ENCODE measurements around the gene SPEM1.

The SPEM1 gene

GRCh38 chr17:7438656-7439460 lies 18.7 kb downstream of the SPEM1 start:
- H3K9ac ChIP-seq (ENCODE audit: low read depth, low read length), result no peak overlapping the region
- H3K4me1 ChIP-seq (ENCODE audit: control insufficient read depth, insufficient read depth, low read length), result peaks cover 11% of the 10 kb centered on the region
- H3K36me3 ChIP-seq (ENCODE audit: control insufficient read depth, insufficient read depth, low read length), result peaks cover 2% of the 10 kb centered on the region
- no peaks in the 10 kb centered on the region for H3K9me3 ChIP-seq (ENCODE audit: control insufficient read depth, insufficient read depth, low read length)
- peak overlapping the region; percentile 87 for H3K4me3 ChIP-seq (ENCODE audit: low read depth, low read length)
- peaks cover 19% of the 10 kb centered on the region for H3K27me3 ChIP-seq (ENCODE audit: control insufficient read depth, insufficient read depth, low read length)

DNA sequence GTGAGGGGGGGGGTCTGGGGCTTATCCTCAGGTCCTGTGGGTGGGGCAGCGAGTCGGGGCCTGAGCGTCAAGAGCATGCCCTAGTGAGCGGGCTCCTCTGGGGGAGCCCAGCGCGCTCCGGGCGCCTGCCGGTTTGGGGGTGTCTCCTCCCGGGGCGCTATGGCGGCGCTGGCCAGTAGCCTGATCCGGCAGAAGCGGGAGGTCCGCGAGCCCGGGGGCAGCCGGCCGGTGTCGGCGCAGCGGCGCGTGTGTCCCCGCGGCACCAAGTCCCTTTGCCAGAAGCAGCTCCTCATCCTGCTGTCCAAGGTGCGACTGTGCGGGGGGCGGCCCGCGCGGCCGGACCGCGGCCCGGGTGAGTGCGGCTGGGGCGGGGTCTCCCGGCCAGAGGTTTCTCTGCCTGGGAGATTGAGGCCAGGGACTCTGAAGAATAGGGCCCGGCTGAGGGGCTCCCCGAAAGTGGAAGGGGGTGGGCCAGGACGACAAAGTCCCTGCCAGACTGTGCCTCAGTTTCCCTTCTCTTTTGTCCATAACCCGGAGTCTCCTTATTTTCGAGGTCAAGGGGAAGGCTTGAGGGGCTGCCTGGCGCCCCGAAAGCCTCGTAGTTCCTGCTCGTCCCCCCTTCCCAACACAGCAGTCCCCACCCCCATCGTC lies 19.5 kb downstream of the SPEM1 start, which contains the start of gene FGF11:
TSS of gene FGF11 (plus strand) at position 51 of the 651 bp plus-strand sequence. CDS start at position 160, 109 bp downstream.
- H3K4me3 ChIP-seq (ENCODE audit: low read depth, low read length), result peak within 1 kb of the TSS; percentile 87
- H3K4me1 ChIP-seq (ENCODE audit: control insufficient read depth, insufficient read depth, low read length), result peaks cover 14% of the 10 kb centered on the region
- no peaks in the 10 kb centered on the region for H3K9me3 ChIP-seq (ENCODE audit: control insufficient read depth, insufficient read depth, low read length)
- peaks cover 2% of the 10 kb centered on the region for H3K36me3 ChIP-seq (ENCODE audit: control insufficient read depth, insufficient read depth, low read length)
- H3K9ac ChIP-seq (ENCODE audit: low read depth, low read length), result peak within 1 kb of the TSS; percentile 92
- H3K27me3 ChIP-seq (ENCODE audit: control insufficient read depth, insufficient read depth, low read length), result peaks cover 25% of the 10 kb centered on the region

DNA sequence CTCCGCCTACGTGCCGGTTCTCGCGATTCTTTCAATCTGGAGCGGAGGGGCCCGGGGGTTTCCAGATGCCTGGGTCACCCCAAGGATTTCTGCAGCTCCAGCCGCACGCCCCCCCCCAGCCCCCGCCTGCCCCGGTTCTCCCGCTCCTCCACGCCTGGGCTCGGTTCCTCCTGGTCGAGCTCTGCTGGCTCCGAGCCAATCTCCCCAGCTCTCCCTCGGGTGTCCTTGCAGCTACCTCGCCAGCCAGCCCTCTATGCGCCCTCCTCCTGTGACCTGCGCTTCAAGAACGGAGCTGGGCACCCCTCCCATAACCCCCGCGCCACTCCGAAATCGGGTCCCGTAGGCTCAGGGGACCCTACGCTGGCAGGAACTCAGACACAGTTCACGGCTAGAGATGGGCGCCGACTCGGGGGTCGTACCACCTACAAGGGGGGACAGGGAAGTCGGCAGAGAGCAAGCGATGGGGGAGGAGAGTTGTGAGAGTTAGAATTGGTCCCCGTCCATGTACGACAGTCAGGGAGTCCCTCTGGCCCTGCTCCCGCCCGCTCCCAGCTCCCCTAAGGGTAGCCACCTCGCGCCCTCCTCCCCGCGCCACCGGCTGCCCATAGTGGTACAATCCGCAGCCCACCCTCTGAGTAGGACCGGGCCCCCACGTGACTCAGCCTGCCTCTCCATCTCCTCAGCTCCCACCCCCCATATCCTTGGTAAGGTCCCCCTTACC lies 20.1 kb downstream of the SPEM1 start:
- H3K4me3 ChIP-seq (ENCODE audit: low read depth, low read length), result peak overlapping the region; percentile 87
- peak overlapping the region; percentile 92 for H3K9ac ChIP-seq (ENCODE audit: low read depth, low read length)

GRCh38 chr17:7440834-7441195 lies 20.7 kb downstream of the SPEM1 start:
- Histone ChIP-seq H3K4me3 (ENCODE audit: low read depth, low read length) (peak overlapping the region; percentile 87), H3K9me3 (ENCODE audit: control insufficient read depth, insufficient read depth, low read length) (no peaks in the 10 kb centered on the region), H3K9ac (ENCODE audit: low read depth, low read length) (peak overlapping the region; percentile 92), H3K27me3 (ENCODE audit: control insufficient read depth, insufficient read depth, low read length) (peaks cover 25% of the 10 kb centered on the region), H3K4me1 (ENCODE audit: control insufficient read depth, insufficient read depth, low read length) (peaks cover 14% of the 10 kb centered on the region), H3K36me3 (ENCODE audit: control insufficient read depth, insufficient read depth, low read length) (peaks cover 2% of the 10 kb centered on the region)

More for the DNA sequence above, 20.1 kb downstream of the SPEM1 start:
- H3K27me3 ChIP-seq (ENCODE audit: control insufficient read depth, insufficient read depth, low read length), result peaks cover 25% of the 10 kb centered on the region
- H3K36me3 ChIP-seq (ENCODE audit: control insufficient read depth, insufficient read depth, low read length), result peaks cover 2% of the 10 kb centered on the region
- peaks cover 14% of the 10 kb centered on the region for H3K4me1 ChIP-seq (ENCODE audit: control insufficient read depth, insufficient read depth, low read length)
- no peaks in the 10 kb centered on the region for H3K9me3 ChIP-seq (ENCODE audit: control insufficient read depth, insufficient read depth, low read length)

GRCh38 chr17:7441266-7441665 lies 21.1 kb downstream of the SPEM1 start:
- H3K4me3 ChIP-seq (ENCODE audit: low read depth, low read length), result peak overlapping the region; percentile 87

GRCh38 chr17:7442142-7442541 lies 22.0 kb downstream of the SPEM1 start:
- Histone ChIP-seq H3K9ac (ENCODE audit: low read depth, low read length) (no peak overlapping the region), H3K36me3 (ENCODE audit: control insufficient read depth, insufficient read depth, low read length) (peaks cover 2% of the 10 kb centered on the region), H3K4me3 (ENCODE audit: low read depth, low read length) (no peak overlapping the region), H3K4me1 (ENCODE audit: control insufficient read depth, insufficient read depth, low read length) (peaks cover 19% of the 10 kb centered on the region), H3K27me3 (ENCODE audit: control insufficient read depth, insufficient read depth, low read length) (peaks cover 31% of the 10 kb centered on the region), H3K9me3 (ENCODE audit: control insufficient read depth, insufficient read depth, low read length) (no peaks in the 10 kb centered on the region)

More at GRCh38 chr17:7441266-7441665, 21.1 kb downstream of the SPEM1 start:
- no peak overlapping the region for H3K9ac ChIP-seq (ENCODE audit: low read depth, low read length)
- no peaks in the 10 kb centered on the region for H3K9me3 ChIP-seq (ENCODE audit: control insufficient read depth, insufficient read depth, low read length)
- H3K4me1 ChIP-seq (ENCODE audit: control insufficient read depth, insufficient read depth, low read length), result peaks cover 17% of the 10 kb centered on the region
- H3K36me3 ChIP-seq (ENCODE audit: control insufficient read depth, insufficient read depth, low read length), result peaks cover 2% of the 10 kb centered on the region
- peaks cover 25% of the 10 kb centered on the region for H3K27me3 ChIP-seq (ENCODE audit: control insufficient read depth, insufficient read depth, low read length)

DNA sequence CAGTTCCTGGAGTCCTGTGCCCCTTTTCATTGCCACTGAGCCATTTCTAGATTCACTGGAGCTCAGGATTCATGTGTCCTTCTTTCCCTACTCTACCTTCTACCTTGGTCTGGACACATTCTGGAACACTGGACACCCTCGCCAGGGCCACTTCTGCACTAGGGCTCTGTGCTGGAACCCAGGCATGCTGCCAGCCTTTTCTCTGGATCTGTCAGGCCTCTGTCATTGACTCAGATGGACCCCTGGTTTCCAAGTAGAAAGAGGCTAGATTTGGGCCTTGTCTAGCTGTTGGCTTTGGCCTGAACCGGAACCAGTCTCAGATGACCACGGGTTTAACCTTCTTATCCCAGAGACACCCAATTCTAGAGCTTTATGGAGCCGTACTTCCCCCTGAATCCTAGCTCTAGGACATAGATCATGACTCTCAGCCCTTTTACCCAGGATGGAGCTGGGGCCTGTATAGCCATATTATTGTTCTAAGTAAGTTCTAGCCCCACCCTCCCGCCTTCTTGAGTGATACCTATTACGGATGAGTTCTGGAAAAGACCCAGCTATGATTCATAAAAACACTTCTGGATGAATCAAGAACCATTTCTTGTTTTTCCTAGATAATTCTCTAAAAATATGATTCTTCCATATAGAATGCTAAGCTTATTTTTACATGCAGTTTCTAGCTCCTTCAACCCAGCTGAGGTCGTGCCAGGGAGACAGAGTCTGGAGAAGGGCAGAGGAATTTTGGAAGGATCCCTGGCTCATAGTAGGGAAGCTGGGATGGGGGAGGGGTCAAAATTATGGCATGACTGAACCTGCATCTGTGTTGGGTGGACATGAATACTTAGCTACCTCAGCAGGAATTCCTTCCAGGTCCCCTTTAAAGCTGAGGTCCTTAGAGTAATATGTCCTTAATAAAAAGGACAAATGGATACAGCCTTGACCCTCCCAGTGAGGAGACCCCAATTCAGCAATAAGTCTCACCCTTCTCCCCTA lies 23.7 kb downstream of the SPEM1 start:
- Histone ChIP-seq H3K36me3 (ENCODE audit: control insufficient read depth, insufficient read depth, low read length) (peaks cover 2% of the 10 kb centered on the region), H3K27me3 (ENCODE audit: control insufficient read depth, insufficient read depth, low read length) (peaks cover 30% of the 10 kb centered on the region), H3K9ac (ENCODE audit: low read depth, low read length) (no peak overlapping the region), H3K9me3 (ENCODE audit: control insufficient read depth, insufficient read depth, low read length) (no peaks in the 10 kb centered on the region), H3K4me1 (ENCODE audit: control insufficient read depth, insufficient read depth, low read length) (peaks cover 15% of the 10 kb centered on the region), H3K4me3 (ENCODE audit: low read depth, low read length) (no peak overlapping the region)

DNA sequence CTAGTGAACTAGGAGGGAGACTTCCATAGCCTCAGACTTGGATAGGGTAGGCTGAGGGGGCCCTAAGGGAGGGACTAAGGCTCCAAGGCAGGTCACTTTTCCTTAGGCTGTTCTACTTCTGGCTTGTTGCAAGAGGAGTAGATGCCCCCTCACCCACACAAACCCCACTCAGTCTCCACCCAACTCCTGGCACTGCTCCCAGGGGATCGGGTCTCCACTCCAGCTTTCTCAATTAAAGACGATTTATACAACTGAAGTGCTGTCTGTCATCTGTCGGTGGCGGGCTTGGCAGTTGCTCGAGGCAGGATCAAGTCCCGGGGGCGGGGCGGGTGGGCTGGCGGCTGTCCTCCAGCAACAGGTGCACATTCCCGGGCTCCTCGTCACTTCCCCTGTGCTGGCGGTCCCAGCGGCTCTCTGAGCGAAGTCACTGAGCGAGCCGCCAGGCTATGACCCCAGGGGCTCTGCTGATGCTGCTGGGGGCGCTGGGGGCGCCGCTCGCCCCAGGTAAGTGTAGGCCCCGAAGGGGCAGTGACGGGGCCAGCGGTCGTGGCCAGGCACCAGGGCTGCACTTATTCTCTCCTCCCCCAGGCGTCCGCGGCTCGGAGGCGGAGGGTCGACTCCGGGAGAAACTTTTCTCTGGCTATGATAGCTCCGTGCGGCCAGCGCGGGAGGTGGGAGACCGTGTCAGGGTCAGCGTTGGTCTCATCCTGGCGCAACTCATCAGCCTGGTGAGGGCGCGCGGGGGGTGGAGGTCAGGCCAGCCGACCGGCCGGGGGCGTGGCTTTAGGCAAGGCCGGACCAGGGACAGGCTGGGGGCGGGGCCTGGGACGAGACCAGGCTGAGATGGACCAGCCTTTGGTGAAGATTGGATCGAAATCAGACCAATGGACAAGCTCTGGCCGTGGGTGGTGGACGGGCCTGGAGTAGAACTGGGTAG lies 24.8 kb downstream of the SPEM1 start, which contains the start of gene CHRNB1:
TSS of gene CHRNB1 (plus strand) at position 380 of the 937 bp plus-strand sequence. CDS start at position 447, 67 bp downstream.
- Histone ChIP-seq H3K4me3 (ENCODE audit: low read depth, low read length) (peak within 1 kb of the TSS; percentile 58), H3K9ac (ENCODE audit: low read depth, low read length) (no peak within 1 kb of the TSS), H3K27me3 (ENCODE audit: control insufficient read depth, insufficient read depth, low read length) (peaks cover 26% of the 10 kb centered on the region)

DNA sequence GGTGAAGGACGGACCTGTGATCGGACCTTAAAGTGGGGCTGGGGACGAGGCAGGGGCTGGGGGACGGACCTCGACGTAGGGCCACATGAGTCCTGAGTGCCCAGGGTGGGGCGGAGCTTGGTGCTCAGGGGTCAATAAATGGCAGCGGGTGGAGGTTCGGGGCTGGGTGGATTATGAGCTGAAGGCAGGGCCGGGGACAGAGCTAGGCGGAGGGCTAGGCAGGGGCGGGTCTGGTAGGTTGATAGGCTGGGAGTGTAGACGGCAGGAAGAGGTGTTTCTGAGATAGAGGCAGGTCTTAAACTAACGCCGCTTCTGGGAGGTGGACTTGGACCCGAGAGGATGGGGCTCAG lies 25.5 kb downstream of the SPEM1 start:
- Histone ChIP-seq H3K9ac (ENCODE audit: low read depth, low read length) (no peak overlapping the region), H3K4me1 (ENCODE audit: control insufficient read depth, insufficient read depth, low read length) (peaks cover 12% of the 10 kb centered on the region), H3K27me3 (ENCODE audit: control insufficient read depth, insufficient read depth, low read length) (peaks cover 26% of the 10 kb centered on the region), H3K4me3 (ENCODE audit: low read depth, low read length) (peak overlapping the region; percentile 58), H3K9me3 (ENCODE audit: control insufficient read depth, insufficient read depth, low read length) (no peaks in the 10 kb centered on the region), H3K36me3 (ENCODE audit: control insufficient read depth, insufficient read depth, low read length) (peaks cover 2% of the 10 kb centered on the region)

More for the DNA sequence above, 24.8 kb downstream of the SPEM1 start, which contains the start of gene CHRNB1:
- H3K36me3 ChIP-seq (ENCODE audit: control insufficient read depth, insufficient read depth, low read length), result peaks cover 2% of the 10 kb centered on the region
- H3K9me3 ChIP-seq (ENCODE audit: control insufficient read depth, insufficient read depth, low read length), result no peaks in the 10 kb centered on the region
- H3K4me1 ChIP-seq (ENCODE audit: control insufficient read depth, insufficient read depth, low read length), result peaks cover 12% of the 10 kb centered on the region

- no peaks in the 10 kb centered on the region for H3K36me3 ChIP-seq (ENCODE audit: control insufficient read depth, insufficient read depth, low read length)
- no peaks in the 10 kb centered on the region for H3K9me3 ChIP-seq (ENCODE audit: control insufficient read depth, insufficient read depth, low read length)
- H3K9ac ChIP-seq (ENCODE audit: low read depth, low read length), result no peak overlapping the region
- peaks cover 21% of the 10 kb centered on the region for H3K27me3 ChIP-seq (ENCODE audit: control insufficient read depth, insufficient read depth, low read length)
- peaks cover 8% of the 10 kb centered on the region for H3K4me1 ChIP-seq (ENCODE audit: control insufficient read depth, insufficient read depth, low read length)
- no peak overlapping the region for H3K4me3 ChIP-seq (ENCODE audit: low read depth, low read length)
These were observed 28.3 kb downstream of the SPEM1 start for GRCh38 chr17:7448461-7448860.

All from iPS-15b (cell line).